HPDE6-E6E7 (cell line): ENCODE data around the gene FGF16.
"Not testable (repeated sequence)": the region's sequence is repeated elsewhere in the genome, so short reads cannot be mapped to it uniquely, and the experiment has no call there.

ENCODE experiments used
- DNase-seq: peaks from one replicate; pipeline ENCODE4 v3.0.0; 2011; ENCODE audit warnings: missing footprints; ENCODE audit errors: extremely low spot score

The FGF16 gene

GRCh38 chrX:77446908-77447652 lies at the start of gene FGF16:
Gene FGF16, plus strand, starts transcription at chrX:77447389. Its CDS starts 286 bp downstream, at chrX:77447675.
- DNase-seq: no peak

GRCh38 chrX:77398330-77398954 lies 48.7 kb upstream of the FGF16 start:
- no peak for DNase-seq

GRCh38 chrX:77404419-77404818 lies 42.8 kb upstream of the FGF16 start:
- no peak for DNase-seq

GRCh38 chrX:77407821-77408220 lies 39.4 kb upstream of the FGF16 start:
- not testable (repeated sequence) for DNase-seq

GRCh38 chrX:77412631-77413030 lies 34.6 kb upstream of the FGF16 start:
- no peak for DNase-seq

GRCh38 chrX:77415161-77415560 lies 32.0 kb upstream of the FGF16 start:
- DNase-seq: no peak

- DNase-seq: no peak
These were observed 31.3 kb upstream of the FGF16 start for GRCh38 chrX:77415882-77416281.

GRCh38 chrX:77422891-77423648 lies 24.1 kb upstream of the FGF16 start:
- no peak for DNase-seq

- DNase-seq: no peak
These were observed 20.4 kb upstream of the FGF16 start for GRCh38 chrX:77426811-77427210.

- DNase-seq: no peak
These were observed 19.6 kb upstream of the FGF16 start for GRCh38 chrX:77427611-77428010.

GRCh38 chrX:77428551-77428950 lies 18.6 kb upstream of the FGF16 start:
- DNase-seq: no peak

- DNase-seq: no peak
These were observed 16.0 kb upstream of the FGF16 start for GRCh38 chrX:77431227-77431626.

- DNase-seq: no peak
These were observed 14.2 kb upstream of the FGF16 start for GRCh38 chrX:77433001-77433400.

GRCh38 chrX:77434962-77435361 lies 12.2 kb upstream of the FGF16 start:
- DNase-seq: no peak

- no peak for DNase-seq
These were observed 10.9 kb upstream of the FGF16 start for GRCh38 chrX:77436271-77436670.

- no peak for DNase-seq
These were observed 10.5 kb upstream of the FGF16 start for GRCh38 chrX:77436682-77437081.

GRCh38 chrX:77440330-77440729 lies 6.9 kb upstream of the FGF16 start:
- DNase-seq: no peak

- DNase-seq: no peak
These were observed 6.2 kb upstream of the FGF16 start for GRCh38 chrX:77441033-77441432.

GRCh38 chrX:77441479-77441878 lies 5.7 kb upstream of the FGF16 start:
- no peak for DNase-seq

- peak; percentile 29 for DNase-seq
These were observed 4.5 kb upstream of the FGF16 start for GRCh38 chrX:77442728-77443127.

GRCh38 chrX:77444075-77444474 lies 3.1 kb upstream of the FGF16 start:
- DNase-seq: no peak

- DNase-seq: no peak
These were observed 2.6 kb upstream of the FGF16 start for GRCh38 chrX:77444545-77444944.
